Measurements from ENCODE around the gene DYNC2LI1.
"Not testable (repeated sequence)": the region's sequence is repeated elsewhere in the genome, so short reads cannot be mapped to it uniquely, and the experiment has no call there.

DYNC2LI1 gene

DNA sequence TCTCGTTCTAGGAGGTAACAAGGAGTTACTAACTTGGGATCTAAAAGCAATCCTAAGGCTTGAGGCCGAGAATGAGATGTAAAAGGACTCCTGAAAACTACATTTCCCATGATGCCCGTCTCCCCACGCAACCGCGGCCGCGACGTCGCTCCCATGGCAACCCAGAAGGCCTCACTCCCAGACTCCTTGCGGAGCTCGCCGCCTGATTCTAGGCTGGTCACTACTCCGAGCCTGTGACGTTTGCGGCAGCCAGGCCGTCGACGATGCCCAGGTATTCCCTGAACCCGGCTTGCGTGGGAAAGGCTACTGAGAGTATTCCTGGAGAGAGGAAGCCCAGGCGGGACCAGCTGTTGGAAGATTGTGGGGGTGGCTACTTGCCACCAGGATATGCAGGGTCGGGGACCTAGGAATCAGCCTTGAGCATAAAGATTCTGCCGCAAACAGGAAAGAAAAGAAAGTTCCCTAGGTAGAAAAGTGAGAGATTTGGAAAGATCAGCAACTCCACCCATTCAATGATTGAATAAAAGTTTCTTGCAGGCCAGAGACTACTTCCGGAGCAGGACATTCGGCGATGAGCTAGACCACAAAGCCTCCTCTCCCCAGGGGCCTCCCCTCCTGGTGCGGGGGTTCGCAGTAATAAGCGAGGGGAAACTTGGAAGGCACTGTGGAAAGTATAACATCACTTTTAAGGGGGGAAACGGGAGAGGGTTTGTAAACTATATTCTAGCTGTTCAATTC lies at the start of gene DYNC2LI1:
DYNC2LI1 (plus strand) TSS at position 164 of the 738 bp plus-strand sequence; CDS start at position 264, 100 bp downstream.
- peak; percentile 54 to 62 (median 56) for DNase-seq (ENCODE audit: low read depth in 3 of 3)

GRCh38 chr2:43724728-43725526 lies 48.9 kb upstream of the DYNC2LI1 start:
- no peak for DNase-seq (ENCODE audit: low read depth in 3 of 3)

- DNase-seq (ENCODE audit: low read depth in 3 of 3), result no peak
Observed at GRCh38 chr2:43725711-43726246, 48.1 kb upstream of the DYNC2LI1 start.

- DNase-seq (ENCODE audit: low read depth in 3 of 3), result not testable (repeated sequence)
Observed at GRCh38 chr2:43726961-43727633, 46.7 kb upstream of the DYNC2LI1 start.

GRCh38 chr2:43727634-43728014 lies 46.2 kb upstream of the DYNC2LI1 start:
- no peak for DNase-seq (ENCODE audit: low read depth in 3 of 3)

- DNase-seq (ENCODE audit: low read depth in 3 of 3), result no peak
Observed at GRCh38 chr2:43729491-43730174, 44.2 kb upstream of the DYNC2LI1 start.

DNA sequence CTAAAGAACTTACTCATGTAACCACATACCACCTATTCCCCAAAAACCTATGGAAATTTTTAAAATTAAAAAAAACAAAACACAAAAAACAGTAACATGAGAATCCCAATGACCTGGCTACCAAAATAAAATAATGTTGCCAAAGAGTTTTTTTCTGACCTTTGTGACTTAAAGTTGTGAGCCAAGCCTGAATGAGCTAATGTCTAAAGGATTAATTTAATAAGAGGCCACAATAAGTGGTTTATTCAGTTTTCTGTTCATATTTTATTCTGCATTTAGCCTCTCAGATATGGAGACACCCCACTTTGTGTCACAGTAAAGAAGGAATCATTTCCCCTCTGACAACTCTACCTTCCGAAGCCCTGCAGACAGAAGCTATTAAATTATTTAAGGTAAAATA lies 42.6 kb upstream of the DYNC2LI1 start:
- DNase-seq (ENCODE audit: low read depth in 3 of 3), result no peak

GRCh38 chr2:43736637-43737036 lies 37.2 kb upstream of the DYNC2LI1 start:
- no peak for DNase-seq (ENCODE audit: low read depth in 3 of 3)

GRCh38 chr2:43737097-43737854 lies 36.6 kb upstream of the DYNC2LI1 start:
- DNase-seq (ENCODE audit: low read depth in 3 of 3), result no peak

- DNase-seq (ENCODE audit: low read depth in 3 of 3), result no peak
Observed at GRCh38 chr2:43737855-43738254, 36.0 kb upstream of the DYNC2LI1 start.

DNA sequence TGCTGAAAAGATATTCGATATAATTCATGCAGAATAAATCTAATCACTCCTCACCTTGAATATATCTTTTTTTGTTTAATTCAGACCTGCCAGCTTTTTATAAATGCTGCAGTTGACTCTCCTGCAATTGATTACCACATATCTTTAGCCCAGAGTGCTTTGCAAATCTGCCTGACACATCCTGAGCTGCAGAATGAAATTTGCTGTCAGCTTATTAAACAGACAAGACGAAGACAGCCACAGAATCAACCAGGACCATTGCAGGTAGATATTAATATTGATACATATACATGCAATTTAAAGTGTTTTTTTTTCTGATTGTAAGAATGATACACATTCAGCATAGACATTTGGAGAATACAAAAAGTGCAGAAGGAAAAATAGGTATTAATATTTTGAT lies 35.6 kb upstream of the DYNC2LI1 start:
- DNase-seq (ENCODE audit: low read depth in 3 of 3), result no peak

- no peak for DNase-seq (ENCODE audit: low read depth in 3 of 3)
Observed at GRCh38 chr2:43743706-43744105, 30.1 kb upstream of the DYNC2LI1 start.

GRCh38 chr2:43745457-43745856 lies 28.4 kb upstream of the DYNC2LI1 start:
- no peak for DNase-seq (ENCODE audit: low read depth in 3 of 3)

DNA sequence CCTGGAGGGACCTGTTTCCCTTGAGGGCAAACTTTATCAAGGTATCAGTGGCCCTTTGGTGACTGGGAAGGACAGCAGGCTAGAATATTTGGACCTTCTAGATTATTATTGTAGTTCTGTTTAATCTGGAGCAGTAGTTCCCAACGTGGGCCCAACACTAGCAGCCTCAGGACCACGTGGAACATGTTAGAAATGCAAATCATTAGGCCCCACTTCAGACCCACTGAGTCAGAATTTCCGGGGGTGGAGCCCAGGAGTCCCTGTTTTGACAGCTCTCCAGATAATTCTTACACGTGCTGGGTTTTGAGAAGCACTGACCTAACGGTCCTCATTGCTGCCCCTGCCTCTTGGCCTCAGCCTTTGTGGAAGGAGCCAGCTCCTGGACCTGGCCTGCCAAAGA lies 25.5 kb upstream of the DYNC2LI1 start:
- DNase-seq (ENCODE audit: low read depth in 3 of 3), result no peak

DNA sequence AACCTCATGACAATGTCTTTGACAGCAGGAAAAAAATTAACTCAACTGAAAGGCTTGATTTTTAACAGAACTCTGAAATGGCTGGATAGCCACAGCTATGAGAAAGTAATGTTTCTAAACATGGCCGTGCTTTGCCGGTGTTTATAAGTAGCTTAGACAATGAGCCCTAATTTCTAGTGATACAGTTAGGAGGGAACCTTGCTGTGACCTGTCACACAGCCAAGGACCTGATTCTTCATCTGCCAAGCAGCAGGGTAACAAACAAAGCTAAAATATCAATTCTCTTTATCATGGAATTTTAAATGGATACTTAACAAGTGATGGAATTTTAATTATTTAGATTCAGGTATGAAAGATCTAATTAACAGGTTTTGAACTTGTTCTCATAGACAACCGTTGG lies 24.3 kb upstream of the DYNC2LI1 start:
- DNase-seq (ENCODE audit: low read depth in 3 of 3), result no peak

DNA sequence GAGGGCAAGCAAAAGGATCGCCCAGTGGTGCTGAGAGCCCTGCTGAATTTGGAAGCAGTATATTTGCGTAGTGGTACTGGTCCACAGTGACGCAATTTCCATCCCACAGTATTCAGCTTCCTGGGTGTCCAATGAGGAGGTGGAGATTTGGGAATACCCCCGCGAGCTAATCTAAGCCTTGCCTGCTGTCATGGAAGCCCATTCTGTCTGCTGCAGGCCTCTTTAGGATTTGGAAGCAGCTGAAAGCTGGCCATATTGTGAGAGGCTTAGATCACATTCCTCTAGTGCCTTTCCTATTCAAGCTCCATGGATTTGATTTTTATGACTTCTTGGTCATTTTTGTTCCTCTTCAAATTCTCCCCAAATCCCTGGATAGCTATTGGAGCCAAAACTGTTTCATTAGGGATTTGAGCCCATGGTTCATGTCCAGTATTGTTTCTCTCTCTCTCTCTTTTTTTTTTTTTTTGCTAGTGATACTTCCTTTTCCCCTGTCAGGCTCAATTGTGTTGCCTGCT lies 22.3 kb upstream of the DYNC2LI1 start:
- DNase-seq (ENCODE audit: low read depth in 3 of 3), result no peak

- DNase-seq (ENCODE audit: low read depth in 3 of 3), result no peak
Observed at GRCh38 chr2:43752302-43752701, 21.5 kb upstream of the DYNC2LI1 start.

DNA sequence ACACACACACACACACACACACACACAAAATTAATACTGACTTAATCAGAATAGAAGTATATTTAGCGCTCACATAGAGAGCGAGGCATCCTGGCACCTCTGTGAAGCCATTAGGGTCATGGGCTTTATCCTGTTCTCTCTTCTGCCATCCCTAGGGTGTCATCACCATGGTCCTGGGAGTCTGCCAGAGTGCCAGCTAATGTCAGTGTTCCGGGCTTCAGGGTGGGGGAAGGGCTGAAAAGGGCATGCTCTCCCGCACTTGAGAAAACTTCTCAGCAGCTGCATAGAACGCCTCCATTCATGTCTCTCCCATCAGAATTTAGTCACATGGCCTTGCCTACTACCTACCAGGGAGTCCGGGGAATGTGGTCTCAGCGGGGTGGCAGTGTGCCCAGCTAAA lies 19.7 kb upstream of the DYNC2LI1 start:
- DNase-seq (ENCODE audit: low read depth in 3 of 3), result no peak

DNA sequence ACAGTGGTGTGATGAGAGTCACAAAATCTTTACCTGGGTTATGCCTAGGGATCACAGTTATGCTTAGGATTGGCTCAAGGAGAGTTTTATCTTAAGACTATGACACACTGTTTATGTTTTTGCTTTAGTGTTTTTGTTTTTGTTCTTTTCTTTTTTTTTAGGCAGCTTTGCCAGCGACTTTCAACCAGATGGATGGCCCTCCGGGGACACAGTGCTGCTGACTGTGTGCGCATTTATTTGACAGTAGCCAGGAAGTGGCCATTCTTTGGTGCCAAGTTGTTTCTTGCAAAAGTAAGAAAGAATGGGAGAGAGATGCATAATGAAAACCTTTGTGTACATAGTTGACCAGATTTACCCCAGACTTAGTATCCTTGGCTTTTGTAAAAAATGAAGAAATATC lies 15.1 kb upstream of the DYNC2LI1 start:
- no peak for DNase-seq (ENCODE audit: low read depth in 3 of 3)

GRCh38 chr2:43759195-43759594 lies 14.6 kb upstream of the DYNC2LI1 start:
- DNase-seq (ENCODE audit: low read depth in 3 of 3), result no peak

- no peak for DNase-seq (ENCODE audit: low read depth in 3 of 3)
Observed at GRCh38 chr2:43762286-43762685, 11.6 kb upstream of the DYNC2LI1 start.
